ENCODE results near the gene LRCH4. TPM values are rescaled to one million over a fixed set of nuclear protein-coding genes. Genes with fewer than 3 reads are reported as not detected.

LRCH4 gene
- total and polyA plus RNA-seq, 3 donors from 2014 or later = 159 to 378 (median 314) TPM

GRCh38 chr7:100572281-100572948 lies 13.5 kb downstream of the LRCH4 start:
- H3K36me3 ChIP-seq (ENCODE audit: low read depth, missing control alignments) = no peaks in the 10 kb centered on the region
- TF ChIP-seq POLR2A (IDR thresholded peaks at IDR 0.05) = no peak
- TF ChIP-seq, protein P1, sequence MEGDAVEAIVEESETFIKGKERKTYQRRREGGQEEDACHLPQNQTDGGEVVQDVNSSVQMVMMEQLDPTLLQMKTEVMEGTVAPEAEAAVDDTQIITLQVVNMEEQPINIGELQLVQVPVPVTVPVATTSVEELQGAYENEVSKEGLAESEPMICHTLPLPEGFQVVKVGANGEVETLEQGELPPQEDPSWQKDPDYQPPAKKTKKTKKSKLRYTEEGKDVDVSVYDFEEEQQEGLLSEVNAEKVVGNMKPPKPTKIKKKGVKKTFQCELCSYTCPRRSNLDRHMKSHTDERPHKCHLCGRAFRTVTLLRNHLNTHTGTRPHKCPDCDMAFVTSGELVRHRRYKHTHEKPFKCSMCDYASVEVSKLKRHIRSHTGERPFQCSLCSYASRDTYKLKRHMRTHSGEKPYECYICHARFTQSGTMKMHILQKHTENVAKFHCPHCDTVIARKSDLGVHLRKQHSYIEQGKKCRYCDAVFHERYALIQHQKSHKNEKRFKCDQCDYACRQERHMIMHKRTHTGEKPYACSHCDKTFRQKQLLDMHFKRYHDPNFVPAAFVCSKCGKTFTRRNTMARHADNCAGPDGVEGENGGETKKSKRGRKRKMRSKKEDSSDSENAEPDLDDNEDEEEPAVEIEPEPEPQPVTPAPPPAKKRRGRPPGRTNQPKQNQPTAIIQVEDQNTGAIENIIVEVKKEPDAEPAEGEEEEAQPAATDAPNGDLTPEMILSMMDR (IDR thresholded peaks at IDR 0.05) = no peak
- H3K27ac ChIP-seq = no peak overlapping the region
- WGBS, 2 donors = 77 to 84% methylated on average over 15 to 18 of the region's 20 CpGs
- H3K4me1 ChIP-seq = peaks cover 29% of the 10 kb centered on the region
- H3K9me3 ChIP-seq = no peaks in the 10 kb centered on the region
- no peak overlapping the region for H3K4me3 ChIP-seq
- intact Hi-C loops (cut with DNase I; ENCODE audit: low total_unique reads) = no loop called here
- H3K27me3 ChIP-seq = no peaks in the 10 kb centered on the region
- no peak for DNase-seq

DNA sequence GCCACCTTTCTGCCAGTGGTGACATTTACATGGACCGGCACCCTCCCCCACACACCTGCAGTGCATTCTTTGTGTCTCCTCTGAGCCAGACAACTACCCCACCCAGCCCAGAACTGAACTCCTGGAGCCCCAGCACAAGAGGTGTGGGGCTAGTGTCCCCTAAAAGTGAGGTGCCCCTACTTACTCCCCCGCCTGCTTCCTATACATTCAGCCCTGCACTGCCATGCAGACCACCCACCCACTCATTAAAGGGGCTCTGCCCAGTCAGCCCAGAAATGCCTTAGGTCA lies 14.2 kb downstream of the LRCH4 start:
- Histone ChIP-seq H3K4me1 (peaks cover 35% of the 10 kb centered on the region), H3K4me3 (no peak overlapping the region), H3K36me3 (ENCODE audit: low read depth, missing control alignments) (no peaks in the 10 kb centered on the region), H3K27me3 (no peaks in the 10 kb centered on the region), H3K9me3 (no peaks in the 10 kb centered on the region), H3K27ac (no peak overlapping the region)
- 86 to 98% methylated on average over 2 of the region's 2 CpGs for WGBS, 2 donors
- intact Hi-C loops (cut with DNase I; ENCODE audit: low total_unique reads) = no loop called here
- TF ChIP-seq, protein P1 (IDR thresholded peaks at IDR 0.05) = no peak
- TF ChIP-seq POLR2A (IDR thresholded peaks at IDR 0.05) = no peak
- DNase-seq = no peak

DNA sequence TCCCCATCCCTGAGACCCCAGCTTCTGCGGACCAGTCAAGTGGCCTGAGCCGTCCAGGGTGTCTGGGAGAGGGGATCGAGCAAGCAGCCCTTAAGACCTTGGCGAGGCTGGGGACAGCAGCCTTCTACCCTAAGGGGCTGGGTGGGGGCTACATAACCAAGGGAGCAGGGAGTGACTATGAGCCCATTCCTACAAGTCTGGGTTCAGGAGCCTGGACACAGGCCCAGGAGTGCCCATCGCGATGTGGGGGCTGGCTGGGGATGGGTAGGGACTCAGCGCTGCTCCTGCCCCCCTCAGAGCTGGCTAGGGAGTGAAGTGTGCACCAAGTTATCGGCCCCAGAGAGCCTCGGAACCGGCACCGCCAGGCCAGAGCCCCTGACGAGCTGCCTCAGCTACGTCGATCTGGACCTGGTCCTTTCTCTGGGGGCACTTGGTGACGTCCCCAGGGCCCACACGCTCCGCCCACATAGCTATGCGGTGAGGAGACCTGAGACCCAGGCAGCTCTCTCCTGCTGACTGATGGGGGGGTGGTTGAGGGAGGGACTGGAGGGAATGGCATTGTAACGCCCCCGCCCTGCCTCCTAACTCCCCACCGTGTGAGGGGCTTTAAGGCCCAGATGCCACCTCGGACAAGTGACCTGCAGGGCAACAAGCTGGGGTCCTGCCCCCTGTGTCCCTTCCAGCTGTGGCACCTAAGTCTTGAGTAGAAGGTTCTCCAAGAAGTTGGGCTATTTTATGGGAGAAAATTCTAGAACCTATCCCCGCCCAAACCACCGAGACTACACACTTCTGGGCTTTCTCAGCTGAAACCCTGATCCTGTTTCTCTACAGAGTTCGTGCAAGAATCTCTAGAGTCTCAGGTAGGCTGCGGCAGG lies 14.7 kb downstream of the LRCH4 start:
- 81 to 82% methylated on average over 25 to 26 of the region's 26 CpGs for WGBS, 2 donors
- Histone ChIP-seq H3K27ac (no peak overlapping the region), H3K36me3 (ENCODE audit: low read depth, missing control alignments) (no peaks in the 10 kb centered on the region), H3K9me3 (no peaks in the 10 kb centered on the region), H3K27me3 (no peaks in the 10 kb centered on the region), H3K4me3 (no peak overlapping the region), H3K4me1 (peaks cover 38% of the 10 kb centered on the region)
- no peak for DNase-seq
- intact Hi-C loops (cut with DNase I; ENCODE audit: low total_unique reads) = no loop called here
- TF ChIP-seq POLR2A (IDR thresholded peaks at IDR 0.05) = no peak
- TF ChIP-seq, protein P1 (IDR thresholded peaks at IDR 0.05) = no peak

DNA sequence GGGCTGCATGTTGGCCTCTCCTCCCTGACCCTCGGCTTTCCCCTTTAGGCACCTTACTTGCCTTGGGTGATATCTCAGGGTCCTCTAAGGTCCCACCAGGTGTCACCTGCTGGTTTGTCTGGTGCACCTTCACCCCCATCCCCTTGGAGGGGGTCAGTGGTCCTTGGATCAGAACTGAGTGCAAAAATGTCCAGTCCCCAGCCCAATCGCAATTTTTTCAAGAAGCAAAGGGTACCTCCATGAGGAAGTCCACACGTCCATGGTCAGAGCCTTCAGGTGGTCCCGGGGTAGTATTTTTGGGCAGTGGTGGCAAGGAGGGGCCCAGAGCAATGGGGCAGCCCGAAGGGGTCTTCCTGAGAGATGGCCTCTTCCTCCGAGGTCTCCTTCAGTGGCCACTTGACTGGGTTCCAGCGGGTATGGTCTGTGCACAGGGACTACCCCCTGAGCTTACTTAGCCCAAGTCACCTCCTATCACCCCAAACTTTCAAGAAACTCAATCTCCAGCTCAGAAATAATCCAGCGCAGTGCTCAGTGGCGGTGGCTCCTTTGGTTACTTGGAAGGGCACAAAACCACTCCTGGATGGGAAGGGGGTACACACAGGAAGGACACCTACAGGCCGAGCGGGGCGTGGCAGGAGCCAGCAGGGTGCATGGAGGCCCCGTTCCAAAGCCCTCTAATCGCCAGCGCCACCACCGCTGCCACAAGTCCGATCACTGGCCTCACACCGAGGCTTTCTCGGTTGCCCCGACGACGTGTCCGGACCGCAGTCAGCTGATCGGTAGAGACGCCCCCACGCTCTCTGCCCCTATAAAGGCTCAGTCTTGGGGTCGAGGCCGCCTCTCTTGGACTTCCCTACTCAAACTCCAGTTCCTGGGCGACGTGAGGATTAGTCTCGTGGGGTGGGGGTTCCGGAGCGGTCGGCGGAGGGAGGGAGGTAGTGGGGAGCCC lies 16.8 kb downstream of the LRCH4 start:
- WGBS, 2 donors = 25 to 44% methylated on average over 16 to 36 of the region's 36 CpGs
- peak; percentile 86 for DNase-seq
- TF ChIP-seq, protein P1 (IDR thresholded peaks at IDR 0.05) = peak; percentile 10 to 29 (median 20)
- no peak for TF ChIP-seq POLR2A (IDR thresholded peaks at IDR 0.05)
- no peaks in the 10 kb centered on the region for H3K9me3 ChIP-seq
- no peaks in the 10 kb centered on the region for H3K36me3 ChIP-seq (ENCODE audit: low read depth, missing control alignments)
- peak overlapping the region; percentile 41 to 56 for H3K4me3 ChIP-seq
- peaks cover 38% of the 10 kb centered on the region for H3K4me1 ChIP-seq
- intact Hi-C loops (cut with DNase I; ENCODE audit: low total_unique reads) = loop anchor here (5.0 kb wide), 1 partner anchor 123 kb away; the partner anchor contains the start of gene GIGYF1
- no peaks in the 10 kb centered on the region for H3K27me3 ChIP-seq
- H3K27ac ChIP-seq = peak overlapping the region; percentile 81 to 83

All from testis (tissue), 3 donors.